Measurements from ENCODE around the gene SEMA4G. TPM values are rescaled to one million over a fixed set of nuclear protein-coding genes. Genes with fewer than 3 reads are reported as not detected.
"Not testable (repeated sequence)": the region's sequence is repeated elsewhere in the genome, so short reads cannot be mapped to it uniquely, and the experiment has no call there.

SEMA4G gene
- polyA plus RNA-seq, 2 donors = 1.4 to 1.9 TPM

DNA sequence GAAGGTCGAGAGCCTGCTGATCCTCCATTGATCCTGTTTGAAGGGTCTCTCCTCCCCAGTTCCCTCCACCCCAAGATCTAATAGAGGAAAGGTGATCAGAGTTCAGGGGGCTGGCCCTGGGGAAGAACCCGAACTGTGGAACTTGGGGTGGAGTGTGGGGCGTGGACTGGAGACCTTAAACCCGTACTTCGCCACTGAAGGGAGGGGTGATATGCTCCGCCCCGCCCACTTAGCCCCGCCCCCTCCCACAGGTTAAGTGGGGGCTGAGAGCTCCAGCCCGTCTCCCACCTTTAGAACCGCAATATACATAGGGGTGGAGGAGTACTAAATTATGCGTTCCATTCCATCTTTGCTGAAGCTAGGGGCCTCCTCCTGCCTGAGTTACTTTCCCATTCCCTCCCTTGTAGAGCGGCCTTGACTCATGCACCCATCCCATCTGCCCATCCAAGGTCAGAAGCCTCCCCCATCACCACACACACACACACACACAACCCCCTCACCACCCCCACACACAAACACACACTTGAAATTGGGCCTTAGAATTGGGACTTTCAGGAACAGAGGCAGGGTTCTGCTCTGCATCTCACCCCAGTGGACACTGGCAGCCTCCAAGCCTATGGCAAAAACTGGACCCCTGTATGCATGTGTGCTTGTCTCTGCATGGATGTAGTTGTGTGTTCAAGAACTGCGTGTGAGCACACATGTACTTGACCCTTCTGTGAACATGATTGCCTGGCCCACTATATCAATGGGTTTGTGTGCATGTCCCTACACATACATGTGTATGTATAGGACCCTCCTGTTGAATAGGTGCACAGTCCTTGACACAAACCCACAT, 991 bp downstream of the SEMA4G start:
- no peak overlapping the region for H3K27ac ChIP-seq (ENCODE audit: low read depth in 2 of 2, low read length in 1 of 2)
- peak overlapping the region; percentile 49 to 61 for H3K4me3 ChIP-seq (ENCODE audit: low read depth in 1 of 2, low read length in 2 of 2)
- no peaks in the 10 kb centered on the region for H3K9me3 ChIP-seq (ENCODE audit: control insufficient read depth in 2 of 2, insufficient read depth in 1 of 2, low read depth in 1 of 2, low read length in 1 of 2)
- WGBS, 2 donors = 28 to 35% methylated on average over 13 of the region's 13 CpGs
- H3K36me3 ChIP-seq (ENCODE audit: control insufficient read depth in 2 of 2, insufficient read depth in 2 of 2, low read length in 1 of 2) = no peaks in the 10 kb centered on the region
- H3K27me3 ChIP-seq (ENCODE audit: control insufficient read depth in 1 of 2, insufficient read depth in 2 of 2, low read length in 2 of 2) = no peaks in the 10 kb centered on the region
- H3K4me1 ChIP-seq (ENCODE audit: control insufficient read depth in 2 of 2, insufficient read depth in 2 of 2, low read length in 1 of 2) = peaks cover 0 to 5% of the 10 kb centered on the region in 2 donors

DNA sequence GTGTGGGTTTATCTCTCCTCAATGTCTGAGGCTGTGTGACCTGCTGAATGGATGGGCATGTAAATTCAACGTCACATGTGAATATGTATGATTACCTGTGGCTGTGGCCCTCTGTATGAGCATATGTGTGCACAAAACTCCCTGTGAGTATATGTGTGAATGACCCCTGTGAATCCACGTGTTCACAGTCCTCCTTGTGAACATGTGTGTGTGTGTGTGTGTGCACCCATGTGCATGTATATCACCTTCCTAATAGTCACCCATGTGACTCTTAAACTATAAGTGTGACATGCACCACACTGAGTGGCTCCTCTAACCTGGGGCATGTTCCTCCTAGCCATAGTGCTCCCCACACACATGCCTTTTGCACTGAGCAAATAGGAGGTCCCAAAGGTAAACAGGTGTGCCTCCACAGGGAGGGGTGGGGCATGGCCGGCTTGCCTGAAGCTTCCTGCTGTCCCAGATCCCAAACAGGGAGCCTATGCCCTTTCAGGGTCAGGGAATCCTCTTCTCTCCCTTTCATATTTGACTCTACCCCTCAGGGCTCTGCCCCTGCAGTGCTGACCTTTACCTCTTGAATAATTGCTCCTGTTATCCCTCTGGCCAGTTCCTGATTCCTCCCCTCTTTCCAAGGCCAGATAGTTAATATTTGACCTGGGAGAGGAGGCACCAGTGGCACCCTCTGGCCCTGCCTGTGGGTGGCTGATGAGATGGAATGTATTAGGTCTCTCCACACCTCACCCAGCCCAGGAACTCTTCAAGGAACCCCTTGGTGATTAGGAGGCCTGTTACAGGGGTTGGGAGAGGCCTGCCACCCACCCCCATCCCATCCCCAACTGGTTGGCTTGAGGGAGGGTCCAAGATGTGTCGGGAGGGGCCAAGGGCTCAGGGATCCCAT, 1.9 kb downstream of the SEMA4G start:
- WGBS, 2 donors = 41 to 67% methylated on average over 4 of the region's 4 CpGs
- Histone ChIP-seq H3K27me3 (ENCODE audit: control insufficient read depth in 1 of 2, insufficient read depth in 2 of 2, low read length in 2 of 2) (no peaks in the 10 kb centered on the region), H3K4me1 (ENCODE audit: control insufficient read depth in 2 of 2, insufficient read depth in 2 of 2, low read length in 1 of 2) (peaks cover 0 to 5% of the 10 kb centered on the region in 2 donors), H3K4me3 (ENCODE audit: low read depth in 1 of 2, low read length in 2 of 2) (no peak overlapping the region), H3K9me3 (ENCODE audit: control insufficient read depth in 2 of 2, insufficient read depth in 1 of 2, low read depth in 1 of 2, low read length in 1 of 2) (no peaks in the 10 kb centered on the region), H3K27ac (ENCODE audit: low read depth in 2 of 2, low read length in 1 of 2) (no peak overlapping the region), H3K36me3 (ENCODE audit: control insufficient read depth in 2 of 2, insufficient read depth in 2 of 2, low read length in 1 of 2) (no peaks in the 10 kb centered on the region)

DNA sequence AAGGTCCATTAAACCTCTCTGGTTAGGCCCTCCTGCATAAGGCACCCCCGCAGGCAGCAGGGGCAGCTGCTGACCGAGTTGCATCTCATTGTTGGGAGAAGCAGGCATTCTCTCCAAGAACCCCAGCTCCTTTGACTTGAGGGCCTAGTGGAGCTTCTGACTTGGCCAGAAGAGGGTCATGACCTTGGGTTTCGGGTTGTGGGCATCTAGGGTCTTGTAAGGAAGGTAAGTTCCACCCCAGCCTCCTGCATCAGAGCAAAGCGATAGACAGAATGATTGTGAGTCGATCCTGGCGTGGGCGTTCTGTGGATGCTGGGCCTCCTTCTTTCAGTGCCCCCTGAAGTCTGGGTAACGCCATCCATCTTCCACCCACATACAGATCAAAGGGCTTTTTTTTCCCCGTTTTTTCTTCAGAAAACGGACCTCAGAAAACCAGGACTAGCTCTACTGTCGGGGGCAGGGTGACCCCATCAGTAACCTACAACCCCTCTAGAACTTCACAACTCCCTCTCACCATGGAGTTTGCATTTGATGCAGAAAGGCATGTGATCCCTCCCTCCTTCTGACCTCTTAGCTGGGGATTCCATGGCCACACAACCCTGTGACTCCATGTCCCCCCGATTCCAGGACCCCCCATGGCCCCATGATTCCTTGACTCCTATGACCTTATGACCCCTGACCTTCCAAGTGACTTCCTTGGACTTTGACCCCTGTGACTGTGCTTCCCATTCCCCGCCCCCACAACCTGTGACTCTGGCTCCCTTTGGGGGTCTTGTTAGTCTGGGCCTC, 3.0 kb downstream of the SEMA4G start:
- 71 to 77% methylated on average over 13 of the region's 13 CpGs for WGBS, 2 donors
- H3K27ac ChIP-seq (ENCODE audit: low read depth in 2 of 2, low read length in 1 of 2) = no peak overlapping the region

DNA sequence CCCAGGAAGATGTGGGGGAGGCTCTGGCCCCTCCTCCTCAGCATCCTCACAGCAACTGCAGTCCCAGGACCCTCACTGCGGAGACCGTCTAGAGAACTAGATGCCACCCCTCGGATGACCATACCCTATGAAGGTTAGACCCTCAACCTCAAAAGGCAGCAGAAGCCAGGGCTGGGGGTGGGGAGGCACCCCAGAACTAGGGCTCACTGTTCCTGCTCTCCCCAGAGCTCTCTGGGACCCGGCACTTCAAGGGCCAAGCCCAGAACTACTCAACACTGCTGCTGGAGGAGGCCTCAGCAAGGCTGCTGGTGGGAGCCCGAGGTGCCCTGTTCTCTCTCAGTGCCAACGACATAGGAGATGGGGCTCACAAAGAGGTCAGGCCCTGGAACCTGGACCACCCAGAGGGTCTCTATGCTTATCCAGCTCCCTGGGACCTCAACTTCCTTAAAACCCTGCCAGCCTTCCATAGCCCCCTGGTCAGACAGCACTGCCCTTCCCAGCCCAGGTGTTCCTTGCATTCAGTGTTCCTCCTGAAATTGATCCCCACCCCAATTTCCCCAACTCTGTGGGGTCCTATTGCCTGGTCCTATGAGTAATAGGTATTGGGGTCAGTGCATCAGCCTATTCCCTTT, 3.7 kb downstream of the SEMA4G start:
- WGBS, 2 donors = 93 to 94% methylated on average over 6 of the region's 6 CpGs
- no peak overlapping the region for H3K27ac ChIP-seq (ENCODE audit: low read depth in 2 of 2, low read length in 1 of 2)
- H3K4me1 ChIP-seq (ENCODE audit: control insufficient read depth in 2 of 2, insufficient read depth in 2 of 2, low read length in 1 of 2) = peaks cover 3 to 7% of the 10 kb centered on the region in 2 donors
- no peaks in the 10 kb centered on the region for H3K9me3 ChIP-seq (ENCODE audit: control insufficient read depth in 2 of 2, insufficient read depth in 1 of 2, low read depth in 1 of 2, low read length in 1 of 2)
- H3K4me3 ChIP-seq (ENCODE audit: low read depth in 1 of 2, low read length in 2 of 2) = no peak overlapping the region
- H3K36me3 ChIP-seq (ENCODE audit: control insufficient read depth in 2 of 2, insufficient read depth in 2 of 2, low read length in 1 of 2) = peaks cover 0 to 2% of the 10 kb centered on the region in 2 donors
- no peaks in the 10 kb centered on the region for H3K27me3 ChIP-seq (ENCODE audit: control insufficient read depth in 1 of 2, insufficient read depth in 2 of 2, low read length in 2 of 2)

More for the DNA sequence above, 3.0 kb downstream of the SEMA4G start:
- H3K9me3 ChIP-seq (ENCODE audit: control insufficient read depth in 2 of 2, insufficient read depth in 1 of 2, low read depth in 1 of 2, low read length in 1 of 2) = no peaks in the 10 kb centered on the region
- no peaks in the 10 kb centered on the region for H3K27me3 ChIP-seq (ENCODE audit: control insufficient read depth in 1 of 2, insufficient read depth in 2 of 2, low read length in 2 of 2)
- H3K4me3 ChIP-seq (ENCODE audit: low read depth in 1 of 2, low read length in 2 of 2) = no peak overlapping the region
- no peaks in the 10 kb centered on the region for H3K36me3 ChIP-seq (ENCODE audit: control insufficient read depth in 2 of 2, insufficient read depth in 2 of 2, low read length in 1 of 2)
- peaks cover 2 to 7% of the 10 kb centered on the region in 2 donors for H3K4me1 ChIP-seq (ENCODE audit: control insufficient read depth in 2 of 2, insufficient read depth in 2 of 2, low read length in 1 of 2)

DNA sequence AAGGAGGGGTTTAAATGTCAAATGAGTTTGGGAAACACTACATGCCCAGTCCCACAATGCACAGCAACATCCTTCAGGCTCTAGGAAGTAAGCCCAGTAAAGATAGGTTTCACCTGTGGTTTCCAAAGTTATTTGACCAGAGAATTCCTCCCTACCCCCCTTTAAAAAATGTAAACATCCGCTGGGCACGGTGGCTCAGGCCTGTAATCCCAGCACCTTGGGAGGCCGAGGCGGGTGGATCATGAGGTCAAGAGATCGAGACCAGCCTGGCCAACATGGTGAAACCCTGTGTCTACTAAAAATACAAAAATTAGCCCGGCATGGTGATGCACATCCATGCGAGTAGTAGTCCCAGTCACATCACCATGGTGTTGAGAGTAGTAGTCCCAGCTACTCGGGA, 6.1 kb downstream of the SEMA4G start:
- not testable (repeated sequence) for H3K27me3 ChIP-seq (ENCODE audit: control insufficient read depth in 1 of 2, insufficient read depth in 2 of 2, low read length in 2 of 2); H3K4me1 ChIP-seq (ENCODE audit: control insufficient read depth in 2 of 2, insufficient read depth in 2 of 2, low read length in 1 of 2); H3K27ac ChIP-seq (ENCODE audit: low read depth in 2 of 2, low read length in 1 of 2); H3K36me3 ChIP-seq (ENCODE audit: control insufficient read depth in 2 of 2, insufficient read depth in 2 of 2, low read length in 1 of 2); H3K4me3 ChIP-seq (ENCODE audit: low read depth in 1 of 2, low read length in 2 of 2); H3K9me3 ChIP-seq (ENCODE audit: control insufficient read depth in 2 of 2, insufficient read depth in 1 of 2, low read depth in 1 of 2, low read length in 1 of 2)
- WGBS, 2 donors = 84% methylated on average over 8 of the region's 8 CpGs

DNA sequence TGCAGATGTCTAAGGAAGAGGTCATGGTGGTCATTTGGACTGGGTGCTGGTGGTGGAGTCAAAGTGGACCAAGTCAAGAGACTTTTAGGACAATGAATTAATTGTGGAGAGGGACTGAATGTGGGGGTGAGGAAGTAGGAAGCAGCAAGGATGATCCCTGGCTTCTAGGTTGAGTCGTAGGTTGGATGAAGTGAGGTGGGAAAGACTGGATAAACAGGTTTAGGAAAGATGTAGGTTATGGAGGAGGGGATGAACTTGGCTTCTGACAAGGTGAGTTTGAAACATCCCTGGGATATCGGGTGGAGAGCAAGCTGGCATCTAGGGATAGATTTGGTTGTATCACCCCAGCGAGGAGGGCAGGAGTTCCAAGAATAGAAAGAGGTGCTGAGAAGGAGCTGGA, 7.6 kb downstream of the SEMA4G start:
- 65 to 68% methylated on average over 3 of the region's 3 CpGs for WGBS, 2 donors
- Histone ChIP-seq H3K36me3 (ENCODE audit: control insufficient read depth in 2 of 2, insufficient read depth in 2 of 2, low read length in 1 of 2) (peaks cover 5 to 13% of the 10 kb centered on the region in 2 donors), H3K4me1 (ENCODE audit: control insufficient read depth in 2 of 2, insufficient read depth in 2 of 2, low read length in 1 of 2) (peaks cover 2 to 3% of the 10 kb centered on the region in 2 donors), H3K4me3 (ENCODE audit: low read depth in 1 of 2, low read length in 2 of 2) (no peak overlapping the region), H3K27ac (ENCODE audit: low read depth in 2 of 2, low read length in 1 of 2) (no peak overlapping the region), H3K27me3 (ENCODE audit: control insufficient read depth in 1 of 2, insufficient read depth in 2 of 2, low read length in 2 of 2) (no peaks in the 10 kb centered on the region), H3K9me3 (ENCODE audit: control insufficient read depth in 2 of 2, insufficient read depth in 1 of 2, low read depth in 1 of 2, low read length in 1 of 2) (no peaks in the 10 kb centered on the region)

DNA sequence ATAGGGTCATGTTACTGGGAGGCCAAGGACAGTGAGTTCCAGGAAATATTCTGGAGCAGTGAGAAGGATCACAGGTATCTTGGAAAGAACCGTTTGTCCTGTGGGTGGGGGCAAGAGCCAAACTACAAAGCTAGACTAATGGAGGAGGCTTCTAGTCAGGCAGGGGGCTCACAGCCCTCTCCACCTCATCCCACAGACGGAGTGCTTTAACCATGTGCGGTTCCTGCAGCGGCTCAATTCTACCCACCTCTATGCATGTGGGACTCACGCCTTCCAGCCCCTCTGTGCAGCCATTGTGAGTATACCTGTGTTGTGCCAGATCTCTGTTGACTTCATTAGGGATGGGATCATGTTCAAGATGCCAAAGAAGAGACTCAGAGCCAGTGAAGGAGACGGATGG, 8.1 kb downstream of the SEMA4G start:
- Histone ChIP-seq H3K27me3 (ENCODE audit: control insufficient read depth in 1 of 2, insufficient read depth in 2 of 2, low read length in 2 of 2) (no peaks in the 10 kb centered on the region), H3K27ac (ENCODE audit: low read depth in 2 of 2, low read length in 1 of 2) (no peak overlapping the region), H3K4me1 (ENCODE audit: control insufficient read depth in 2 of 2, insufficient read depth in 2 of 2, low read length in 1 of 2) (peaks cover 2 to 3% of the 10 kb centered on the region in 2 donors), H3K4me3 (ENCODE audit: low read depth in 1 of 2, low read length in 2 of 2) (no peak overlapping the region), H3K9me3 (ENCODE audit: control insufficient read depth in 2 of 2, insufficient read depth in 1 of 2, low read depth in 1 of 2, low read length in 1 of 2) (no peaks in the 10 kb centered on the region), H3K36me3 (ENCODE audit: control insufficient read depth in 2 of 2, insufficient read depth in 2 of 2, low read length in 1 of 2) (peaks cover 5 to 13% of the 10 kb centered on the region in 2 donors)
- WGBS, 2 donors = 81 to 85% methylated on average over 6 of the region's 6 CpGs

DNA sequence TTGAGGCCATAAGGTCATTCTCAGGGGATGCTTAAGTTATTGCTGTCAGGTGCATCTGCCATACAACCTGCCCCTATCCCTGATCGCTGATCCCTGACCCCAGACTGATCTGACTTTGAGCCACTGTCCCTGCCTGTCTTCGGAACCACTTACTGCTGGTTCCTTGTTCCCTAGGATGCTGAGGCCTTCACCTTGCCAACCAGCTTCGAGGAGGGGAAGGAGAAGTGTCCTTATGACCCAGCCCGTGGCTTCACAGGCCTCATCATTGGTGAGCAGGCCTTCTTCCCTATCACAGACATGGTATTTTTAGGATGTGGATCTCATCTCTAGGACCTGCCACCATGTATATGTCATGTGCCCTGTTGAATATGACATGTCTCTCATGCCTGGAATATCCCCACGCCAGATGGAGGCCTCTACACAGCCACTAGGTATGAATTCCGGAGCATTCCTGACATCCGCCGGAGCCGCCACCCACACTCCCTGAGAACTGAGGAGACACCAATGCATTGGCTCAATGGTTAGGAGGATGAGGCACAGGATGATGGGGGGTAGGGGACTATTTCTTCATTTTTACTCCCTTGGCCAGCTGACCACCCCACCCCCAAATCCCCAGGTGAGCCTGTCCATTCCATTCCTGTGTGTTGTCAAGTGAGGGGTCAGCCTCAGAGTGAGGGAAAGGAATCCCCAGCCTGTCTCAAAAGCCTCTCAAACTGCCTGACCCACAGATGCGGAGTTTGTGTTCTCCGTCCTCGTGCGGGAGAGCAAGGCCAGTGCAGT, 9.0 kb downstream of the SEMA4G start:
- Histone ChIP-seq H3K9me3 (ENCODE audit: control insufficient read depth in 2 of 2, insufficient read depth in 1 of 2, low read depth in 1 of 2, low read length in 1 of 2) (no peaks in the 10 kb centered on the region), H3K4me1 (ENCODE audit: control insufficient read depth in 2 of 2, insufficient read depth in 2 of 2, low read length in 1 of 2) (peaks cover 2 to 3% of the 10 kb centered on the region in 2 donors), H3K36me3 (ENCODE audit: control insufficient read depth in 2 of 2, insufficient read depth in 2 of 2, low read length in 1 of 2) (peaks cover 6 to 18% of the 10 kb centered on the region in 2 donors), H3K4me3 (ENCODE audit: low read depth in 1 of 2, low read length in 2 of 2) (no peak overlapping the region), H3K27me3 (ENCODE audit: control insufficient read depth in 1 of 2, insufficient read depth in 2 of 2, low read length in 2 of 2) (no peaks in the 10 kb centered on the region), H3K27ac (ENCODE audit: low read depth in 2 of 2, low read length in 1 of 2) (no peak overlapping the region)
- WGBS, 2 donors = 89 to 94% methylated on average over 13 of the region's 13 CpGs
